PC-9 (cell line): ENCODE results near the gene HAP1. TPM values are rescaled to one million over a fixed set of nuclear protein-coding genes. Genes with fewer than 3 reads are reported as not detected.

Experiments used
- BruUV-seq: library from RNA; stranded (reverse); fragments of 400-500 nt; replicated peaks from 2 replicates; lab custom pipeline; 2021; lab: Mats Ljungman, UMichigan
- CTCF ChIA-PET: fragments of 300-600 bp; sonication (Branson Sonifier 250); formaldehyde crosslinking; loops from one replicate; lab custom pipeline; 2022; ENCODE audit warnings: antibody characterized with exemption; lab: Charles Lee
- POLR2A ChIA-PET: fragments of 300-600 bp; sonication (Branson Sonifier 250); formaldehyde crosslinking; loops from one replicate; lab custom pipeline; 2022; ENCODE audit warnings: antibody characterized with exemption; ENCODE audit not compliant: unreplicated experiment; lab: Charles Lee
- DNase-seq, 2 experiments: peaks; one replicate each; pipeline versions ENCODE4 v3.0.0 to v3.0.0-alpha.2; 2015 to 2022; ENCODE audit warnings: mixed read lengths in 1 of 2
- H2AFZ ChIP-seq: fragments of 200-600 bp; sonication (generic); 2 replicates; pipeline ENCODE4 v1.8.1; 2017; ENCODE audit warnings: antibody characterized with exemption
- H3F3A ChIP-seq: fragments of 200-600 bp; sonication (generic); 2 replicates; pipeline ENCODE4 v1.8.1; 2017; ENCODE audit warnings: antibody characterized with exemption, mild to moderate bottlenecking, low read depth; ENCODE audit not compliant: insufficient read depth
- H3K27ac ChIP-seq: fragments of 200-600 bp; sonication (generic); 2 replicates; pipeline ENCODE4 v1.6.1; 2016; ENCODE audit warnings: mixed run types
- H3K27me3 ChIP-seq: fragments of 200-600 bp; sonication (generic); 2 replicates; pipeline ENCODE4 v1.6.1; 2016; ENCODE audit warnings: low read depth, mixed run types; ENCODE audit not compliant: insufficient read depth
- H3K36me3 ChIP-seq: fragments of 200-600 bp; sonication (generic); 2 replicates; pipeline ENCODE4 v1.6.1; 2016; ENCODE audit warnings: low read depth, mixed run types
- H3K4me1 ChIP-seq: fragments of 200-600 bp; sonication (generic); replicated peaks from 2 replicates; pipeline ENCODE4 v1.6.1; 2016; ENCODE audit warnings: mixed run types; ENCODE audit not compliant: insufficient read depth
- H3K4me2 ChIP-seq: fragments of 200-600 bp; sonication (generic); 2 replicates; pipeline ENCODE4 v1.6.1; 2017; ENCODE audit warnings: mixed run types
- H3K4me3 ChIP-seq: fragments of 200-600 bp; sonication (generic); 2 replicates; pipeline ENCODE4 v1.6.1; 2016; ENCODE audit warnings: mixed run types
- H3K79me2 ChIP-seq: fragments of 200-600 bp; sonication (generic); 2 replicates; pipeline ENCODE4 v1.6.1; 2017; ENCODE audit warnings: low read depth, mixed run types
- H3K9me2 ChIP-seq: fragments of 200-600 bp; sonication (generic); 2 replicates; pipeline ENCODE4 v1.8.1; 2017; ENCODE audit warnings: mild to moderate bottlenecking; ENCODE audit not compliant: insufficient read depth
- H3K9me3 ChIP-seq: fragments of 200-600 bp; sonication (generic); 2 replicates; pipeline ENCODE4 v1.8.1; 2016; ENCODE audit warnings: low read depth; ENCODE audit not compliant: insufficient read depth
- H4K20me1 ChIP-seq: fragments of 200-600 bp; sonication (generic); 2 replicates; pipeline ENCODE4 v1.8.1; 2017; ENCODE audit not compliant: insufficient read depth
- CTCF ChIP-seq: fragments of 200-600 bp; sonication (generic); conservative IDR thresholded peaks from 2 replicates; pipeline ENCODE4 v1.6.1; 2017; ENCODE audit warnings: mixed run types, antibody characterized with exemption, mild to moderate bottlenecking, moderate library complexity
- EZH2 ChIP-seq: fragments of 200-600 bp; sonication (generic); IDR thresholded peaks from 2 replicates; pipeline ENCODE4 v1.8.0; 2017; ENCODE audit warnings: antibody characterized with exemption, low read depth
- intact Hi-C: fragments of 100-400 bp; cut with micrococcal nuclease; formaldehyde crosslinking; loops from one replicate; pipeline ENCODE4 v1.10.0; 2022; ENCODE audit not compliant: unreplicated experiment
- total RNA-seq: library from RNA; stranded (reverse); gene quantifications from 2 replicates; pipeline ENCODE4 v1.2.3, GENCODE V29; 2021

The HAP1 gene
- total RNA-seq, 1 experiment from 2014 or later: 1.1 TPM

- Histone ChIP-seq H3K9me3 (no peaks in the 10 kb centered on the region), H3K36me3 (peaks cover 36% of the 10 kb centered on the region), H2AFZ (no peak overlapping the region), H3K79me2 (peaks cover 32% of the 10 kb centered on the region), H3K9me2 (no peaks in the 10 kb centered on the region), H3K4me2 (peak overlapping the region; percentile 99), H3F3A (peaks cover 65% of the 10 kb centered on the region), H4K20me1 (peaks cover 35% of the 10 kb centered on the region), H3K4me1 (peaks cover 23% of the 10 kb centered on the region), H3K27ac (peak overlapping the region; percentile 99), H3K4me3 (peak overlapping the region; percentile 88), H3K27me3 (no peaks in the 10 kb centered on the region; the same call in 1 of the 2 replicates)
- CTCF ChIA-PET: interaction anchor here (0.6 to 1.9 kb wide), 4 partner anchors 11 to 283 kb away, joined by 3 to 17 read pairs (median 4); no protein-coding TSS in a partner anchor
- POLR2A ChIA-PET: interaction anchor here (0.5 to 2.0 kb wide), 10 partner anchors 12 to 1272 kb away, joined by 3 to 89 read pairs (median 4); partner anchors contain the start of genes ACLY, JUP and TOP2A
- peak; percentile 29 to 40 for DNase-seq
- peak; percentile 89 for TF ChIP-seq CTCF
- TF ChIP-seq EZH2: no peak
- no TSS peak for BruUV-seq
- intact Hi-C loops: loop anchor here (5.0 kb wide), 2 partner anchors 98 to 113 kb away; partner anchors contain the start of gene JUP
These were observed 44.7 kb downstream of the HAP1 start for GRCh38 chr17:41689497-41690299.

DNA sequence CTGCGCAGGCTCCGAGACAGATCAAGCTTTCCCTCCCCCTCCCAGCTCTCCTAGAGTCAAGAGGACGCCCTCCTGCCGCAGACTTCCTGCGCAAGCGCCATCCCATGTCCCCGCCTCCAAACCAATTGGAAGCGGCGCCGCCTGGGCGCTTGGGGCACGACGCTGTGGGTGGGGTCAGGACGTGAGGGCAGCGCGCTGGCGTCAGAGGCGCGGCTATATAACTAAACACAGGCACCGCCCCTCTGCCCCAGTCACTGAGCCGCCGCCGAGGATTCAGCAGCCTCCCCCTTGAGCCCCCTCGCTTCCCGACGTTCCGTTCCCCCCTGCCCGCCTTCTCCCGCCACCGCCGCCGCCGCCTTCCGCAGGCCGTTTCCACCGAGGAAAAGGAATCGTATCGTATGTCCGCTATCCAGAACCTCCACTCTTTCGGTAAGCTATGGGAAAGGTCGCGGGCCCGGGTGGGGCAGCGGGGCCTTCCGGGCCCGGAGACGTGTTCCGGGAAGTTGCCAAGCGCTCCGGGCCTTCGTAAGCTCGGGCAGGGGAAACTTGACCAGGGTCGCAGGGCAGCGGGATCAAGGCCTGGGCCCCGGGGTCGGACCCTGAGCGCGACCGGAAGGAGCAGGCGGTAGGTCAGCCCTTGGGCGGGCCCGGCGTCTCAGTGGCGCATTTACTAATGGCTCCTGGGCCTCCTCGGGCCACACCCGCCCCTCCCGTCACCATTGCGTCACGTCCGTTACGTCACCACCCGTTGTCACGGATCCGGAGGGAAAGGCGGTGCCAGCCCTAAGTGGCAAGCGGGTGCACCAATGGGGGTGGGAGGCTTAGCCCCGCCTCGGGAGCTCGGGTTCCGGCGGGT lies 45.6 kb downstream of the HAP1 start, which contains the start of gene EIF1:
Gene EIF1 (plus strand): TSS at position 245 of the 856 bp plus-strand sequence. CDS start 154 bp downstream, at position 399.
- TF ChIP-seq EZH2 (no peak), CTCF (no peak)
- Histone ChIP-seq H4K20me1 (peaks cover 35% of the 10 kb centered on the region), H3K4me1 (peaks cover 23% of the 10 kb centered on the region), H3K4me2 (peak within 1 kb of the TSS; percentile 99), H2AFZ (peak within 1 kb of the TSS; percentile 91), H3F3A (peaks cover 58% of the 10 kb centered on the region), H3K9me3 (no peaks in the 10 kb centered on the region), H3K27me3 (no peaks in the 10 kb centered on the region; the same call in 1 of the 2 replicates), H3K9me2 (no peaks in the 10 kb centered on the region), H3K4me3 (peak within 1 kb of the TSS; percentile 88), H3K79me2 (peaks cover 32% of the 10 kb centered on the region), H3K36me3 (peaks cover 36% of the 10 kb centered on the region), H3K27ac (peak within 1 kb of the TSS; percentile 99)
- ChIA-PET POLR2A (interaction anchor here (0.5 to 2.0 kb wide), 39 partner anchors 11 to 1989 kb away, joined by 3 to 89 read pairs (median 4); partner anchors contain the start of genes ACLY, ERBB2, JUP and KRT19), CTCF (interaction anchor here (0.6 to 1.9 kb wide), 5 partner anchors 9 to 284 kb away, joined by 3 to 17 read pairs (median 4); no protein-coding TSS in a partner anchor)
- intact Hi-C loops: loop anchor here (1.0 to 5.0 kb wide), 3 partner anchors 10 to 113 kb away; partner anchors contain the start of gene JUP
- DNase-seq: peak; percentile 96 to 99
- BruUV-seq: TSS peak; percentile 48
